Left kidney (tissue), 2 donors: Measurements from ENCODE around the gene KCNH6. TPM values are rescaled to one million over a fixed set of nuclear protein-coding genes. Genes with fewer than 3 reads are reported as not detected.

Experiments used
- DNase-seq: peaks from one replicate; pipeline ENCODE4 v3.0.0-alpha.2; 2013
- polyA plus RNA-seq: library from polyadenylated mRNA; unstranded; fragments of 120-200 nt; gene quantifications from one replicate; pipeline ENCODE4 v1.2.1, GENCODE V29; 2013; ENCODE audit not compliant: insufficient read length

Gene KCNH6
- polyA plus RNA-seq, 1 donor: 2.2 TPM

- no peak for DNase-seq
These were observed 10.8 kb upstream of the KCNH6 start for GRCh38 chr17:63512388-63512787.

- DNase-seq: no peak
These were observed 10.1 kb upstream of the KCNH6 start for GRCh38 chr17:63512896-63513644.

DNA sequence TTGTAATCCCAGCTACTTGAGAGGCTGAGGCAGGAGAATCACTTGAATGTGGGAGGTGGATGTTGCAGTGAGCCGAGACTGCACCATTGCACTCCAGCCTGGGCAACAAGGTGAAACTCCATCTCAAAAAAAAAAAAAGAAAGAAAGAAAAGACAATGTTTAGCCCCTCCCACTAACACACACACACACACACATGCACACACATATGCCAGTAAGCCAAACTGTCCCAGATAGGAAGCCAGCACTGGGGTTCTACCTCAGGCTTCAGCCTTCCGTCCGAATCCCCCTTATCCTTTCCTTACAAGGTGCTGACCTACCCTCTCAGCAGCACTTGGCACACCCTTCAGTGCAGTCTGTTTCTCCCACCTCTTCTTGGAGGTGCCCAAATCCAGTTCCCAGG, 8.7 kb upstream of the KCNH6 start:
- DNase-seq: no peak

DNA sequence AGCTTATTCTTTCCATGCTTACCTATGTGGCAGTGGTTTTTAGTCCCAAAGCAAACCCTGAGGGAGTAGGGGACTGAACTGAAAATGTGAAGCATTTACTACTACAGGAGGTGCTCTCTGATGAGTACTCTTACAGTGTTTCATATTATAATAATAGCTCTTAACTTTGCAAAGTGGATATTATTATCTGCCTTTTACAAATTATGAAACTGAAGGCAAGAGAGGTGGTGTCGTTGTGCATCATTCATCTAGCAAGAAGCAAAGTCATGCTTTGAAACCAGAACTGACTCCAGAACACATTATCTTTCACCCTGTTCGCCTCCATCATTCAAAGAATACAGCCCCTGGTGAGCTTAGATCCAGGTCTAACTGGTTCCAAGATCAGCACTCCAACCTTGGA, 8.2 kb upstream of the KCNH6 start:
- no peak for DNase-seq

DNA sequence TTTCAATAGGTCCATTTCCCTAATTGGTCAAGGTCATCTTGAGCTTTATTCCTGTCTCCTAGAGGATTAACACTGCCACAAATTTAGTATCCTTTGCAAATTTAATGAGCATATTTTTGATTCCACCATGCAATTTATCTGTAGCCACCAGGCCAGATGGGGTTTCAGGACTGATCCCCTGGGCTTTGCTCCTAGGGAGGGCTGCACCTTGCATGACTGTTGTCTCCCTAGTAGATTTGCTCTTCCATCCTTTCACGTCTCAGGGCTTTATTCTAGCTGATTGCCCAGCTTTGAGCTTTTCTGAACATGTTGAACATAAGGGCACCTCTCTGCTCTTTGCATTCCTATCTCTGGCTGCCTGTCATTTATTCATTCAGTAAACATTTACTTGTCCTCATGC, 7.7 kb upstream of the KCNH6 start:
- no peak for DNase-seq

DNA sequence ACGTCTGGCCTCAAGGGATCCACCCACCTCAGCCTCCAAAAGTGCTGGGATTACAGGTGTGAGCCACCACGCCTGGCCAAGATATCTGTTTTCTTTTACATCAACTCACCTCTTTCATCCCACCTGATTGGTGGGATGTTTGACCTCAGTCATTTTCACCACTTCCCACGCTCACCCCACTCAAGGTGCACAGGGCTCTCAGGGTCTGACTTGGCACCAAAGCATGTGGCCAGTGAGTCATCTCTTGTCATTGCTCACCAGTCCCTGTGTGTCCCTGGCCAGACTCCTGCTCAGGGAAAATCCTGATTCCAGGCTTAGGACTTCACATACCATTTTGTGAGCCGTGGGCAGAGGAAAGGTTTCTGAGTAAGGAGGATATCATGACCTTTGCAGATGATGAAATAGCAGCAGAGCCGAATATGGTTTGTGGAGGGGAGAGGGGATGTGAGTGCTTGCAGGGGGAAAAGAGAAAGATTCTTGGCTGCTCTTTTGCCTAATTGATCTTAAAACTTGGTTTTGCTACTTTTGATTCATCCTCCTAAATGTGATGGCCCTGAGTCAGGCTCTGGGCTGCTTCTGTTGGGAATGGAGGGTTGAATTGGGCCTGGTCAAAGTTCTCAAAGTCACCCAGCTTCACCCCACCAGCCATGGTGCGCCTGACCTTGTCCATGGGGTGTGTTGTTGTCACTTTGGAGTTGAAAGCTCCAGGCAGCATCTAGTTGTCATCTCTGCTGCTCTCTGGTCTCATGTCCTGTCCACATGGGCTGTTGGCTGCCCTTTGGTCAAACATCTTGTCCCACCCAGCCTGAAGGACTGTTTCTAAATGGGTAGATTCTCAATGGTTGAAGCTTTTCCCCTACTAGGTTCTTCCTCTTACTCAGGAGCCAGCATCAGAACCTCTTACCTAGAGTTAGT, 6.0 kb upstream of the KCNH6 start:
- DNase-seq: no peak

DNA sequence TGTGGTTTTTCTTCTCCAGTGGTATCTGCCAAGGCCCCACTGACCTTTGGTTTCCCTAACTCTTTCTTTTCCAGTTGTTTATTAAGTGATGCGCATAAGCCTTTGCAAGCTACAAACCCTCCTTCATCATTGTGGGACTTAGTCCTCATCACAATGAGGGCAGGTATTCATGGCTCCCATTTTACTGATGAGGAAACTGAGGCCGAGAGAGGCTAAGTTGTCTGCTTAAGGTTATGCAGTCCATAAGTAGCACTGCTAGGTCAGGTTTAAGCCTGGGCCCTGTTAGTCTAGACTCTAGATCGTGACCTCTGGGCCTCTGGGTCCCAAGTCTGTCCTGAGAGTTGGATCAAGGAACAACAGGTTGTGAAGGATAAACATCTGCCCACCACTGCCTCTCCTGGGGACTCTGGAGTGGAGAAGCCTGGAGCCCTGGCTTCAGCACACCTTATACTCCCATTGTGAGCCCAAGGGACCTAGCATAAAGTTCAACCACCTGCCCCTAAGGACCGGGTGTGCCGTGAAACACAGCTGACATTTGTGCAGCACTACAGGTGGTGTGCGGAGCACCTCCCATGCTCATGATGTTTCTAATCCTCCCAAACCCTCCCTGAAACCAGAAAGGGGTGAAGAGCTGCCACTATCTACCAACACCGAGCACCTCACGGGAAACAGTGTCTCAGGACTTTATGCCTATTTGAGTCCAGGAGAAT, 5.2 kb upstream of the KCNH6 start:
- no peak for DNase-seq

DNA sequence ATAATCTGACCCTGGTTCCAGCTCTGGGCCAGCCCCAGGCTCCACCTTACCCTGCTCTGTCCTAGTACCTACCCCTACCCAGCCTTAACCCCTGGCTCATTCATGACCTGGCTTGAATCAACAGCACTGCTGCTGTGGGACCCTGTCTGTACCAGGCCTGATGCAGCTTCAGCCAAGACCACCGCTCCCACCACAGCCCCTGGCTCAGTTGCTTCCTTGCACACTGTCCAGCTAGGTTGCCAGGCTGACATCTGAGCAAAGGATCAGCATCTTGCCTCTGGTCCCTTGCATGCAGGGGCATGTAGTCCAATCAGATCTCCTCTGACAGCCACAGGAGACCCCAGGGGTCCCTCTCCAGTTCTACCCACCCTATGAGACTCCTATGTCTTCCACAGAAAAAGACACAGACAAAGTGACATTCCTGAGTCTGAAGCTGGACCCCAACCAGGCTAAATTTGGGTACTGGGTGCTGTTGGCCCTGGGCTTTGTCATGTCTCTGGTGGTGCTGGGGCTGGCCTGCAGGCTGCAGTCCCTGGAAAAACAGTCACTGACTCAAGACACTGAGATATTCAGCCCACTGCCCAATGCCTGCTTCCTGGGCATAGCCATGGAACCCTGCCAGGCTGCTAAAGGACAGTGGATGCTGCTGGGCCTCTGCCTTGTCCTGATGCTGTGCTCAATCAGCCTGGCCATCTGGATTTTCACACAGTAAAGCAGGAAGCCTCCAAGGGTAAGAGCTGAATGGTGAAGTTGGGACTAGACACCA, 3.9 kb upstream of the KCNH6 start:
- no peak for DNase-seq

GRCh38 chr17:63519972-63520882, 2.9 kb upstream of the KCNH6 start:
- DNase-seq: no peak

DNA sequence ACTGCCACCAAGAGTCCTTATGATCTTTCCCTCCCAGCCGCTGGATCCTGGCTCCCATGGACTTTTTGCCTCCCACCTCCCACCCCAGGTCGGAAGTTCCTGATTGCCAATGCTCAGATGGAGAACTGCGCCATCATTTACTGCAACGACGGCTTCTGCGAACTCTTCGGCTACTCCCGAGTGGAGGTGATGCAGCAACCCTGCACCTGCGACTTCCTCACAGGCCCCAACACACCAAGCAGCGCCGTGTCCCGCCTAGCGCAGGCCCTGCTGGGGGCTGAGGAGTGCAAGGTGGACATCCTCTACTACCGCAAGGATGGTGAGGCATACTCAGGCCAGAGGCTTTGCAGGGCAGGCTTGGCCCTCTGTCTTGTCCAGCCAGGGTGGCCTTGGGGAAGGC, 893 bp downstream of the KCNH6 start:
- no peak for DNase-seq

GRCh38 chr17:63525190-63525946, 2.2 kb downstream of the KCNH6 start:
- DNase-seq: no peak

- no peak for DNase-seq
These were observed 3.7 kb downstream of the KCNH6 start for GRCh38 chr17:63526861-63527260.

DNA sequence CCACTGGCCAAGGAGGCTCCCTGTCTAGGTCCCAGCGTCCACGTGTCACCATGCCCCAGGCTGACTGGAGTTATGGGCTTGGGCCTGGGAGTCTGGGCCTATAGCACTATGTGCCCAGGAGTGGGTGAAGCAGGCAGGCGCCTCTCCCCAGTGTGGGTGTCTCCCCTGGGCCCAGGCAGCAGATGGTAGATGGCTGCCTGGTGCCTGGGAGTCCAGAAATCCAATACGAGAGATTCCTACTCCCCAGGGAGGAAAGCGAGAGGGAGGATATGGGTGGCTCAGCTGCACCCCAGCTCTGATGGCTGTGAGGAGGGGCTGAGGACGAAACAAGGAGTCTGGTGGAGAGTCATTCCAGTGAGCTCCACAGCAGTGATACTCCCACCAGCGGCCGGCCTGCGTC, 5.0 kb downstream of the KCNH6 start:
- DNase-seq: no peak

DNA sequence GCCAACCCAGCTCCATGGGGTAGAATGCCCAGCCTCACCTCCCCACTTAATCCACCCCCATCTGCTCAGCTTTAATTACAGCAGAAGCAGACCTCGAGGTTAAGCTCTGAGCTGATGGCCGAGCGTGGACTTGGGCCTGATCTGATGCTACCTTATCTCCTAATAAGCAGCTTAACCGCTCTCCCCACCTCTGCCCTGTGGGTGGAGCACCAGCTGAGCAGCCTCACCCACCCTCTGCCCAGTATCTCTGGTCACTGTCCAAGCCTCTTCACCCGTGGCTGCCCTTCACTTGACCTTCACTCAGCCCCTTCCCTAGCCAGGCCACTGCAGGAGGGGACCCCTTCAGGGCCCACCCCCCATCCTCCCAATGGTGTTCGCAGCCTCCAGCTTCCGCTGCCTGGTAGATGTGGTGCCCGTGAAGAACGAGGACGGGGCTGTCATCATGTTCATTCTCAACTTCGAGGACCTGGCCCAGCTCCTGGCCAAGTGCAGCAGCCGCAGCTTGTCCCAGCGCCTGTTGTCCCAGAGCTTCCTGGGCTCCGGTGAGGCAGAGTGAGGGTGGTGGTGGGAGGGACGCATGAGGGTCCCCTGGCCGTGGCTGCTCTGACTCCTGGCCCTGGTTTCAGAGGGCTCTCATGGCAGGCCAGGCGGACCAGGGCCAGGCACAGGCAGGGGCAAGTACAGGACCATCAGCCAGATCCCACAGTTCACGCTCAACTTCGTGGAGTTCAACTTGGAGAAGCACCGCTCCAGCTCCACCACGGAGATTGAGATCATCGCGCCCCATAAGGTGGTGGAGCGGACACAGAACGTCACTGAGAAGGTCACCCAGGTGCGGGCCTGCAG, 6.8 kb downstream of the KCNH6 start:
- DNase-seq: no peak

DNA sequence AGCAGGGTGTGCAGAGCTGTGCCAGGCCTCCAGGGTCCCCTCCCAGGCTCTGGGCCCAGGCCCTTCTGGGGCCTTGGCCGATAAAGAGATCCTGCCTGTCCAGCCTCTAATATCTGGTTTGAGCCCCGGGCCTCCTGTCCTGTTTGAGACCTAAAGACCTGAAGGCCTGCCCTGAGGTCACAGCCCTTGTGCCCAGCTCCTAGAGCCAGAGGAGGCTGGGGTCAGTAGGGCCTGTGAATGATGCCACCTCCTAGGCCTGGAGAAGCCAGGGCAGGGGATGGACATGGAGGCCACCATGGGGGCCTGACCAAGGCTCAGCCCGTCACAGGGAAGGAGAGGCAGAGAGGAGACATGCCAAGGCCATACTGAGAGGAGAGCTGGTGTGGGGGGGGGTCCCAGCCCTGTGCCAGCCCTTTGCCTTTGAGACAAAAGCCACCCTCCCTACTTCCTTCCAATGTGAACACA, 7.4 kb downstream of the KCNH6 start:
- DNase-seq: no peak

DNA sequence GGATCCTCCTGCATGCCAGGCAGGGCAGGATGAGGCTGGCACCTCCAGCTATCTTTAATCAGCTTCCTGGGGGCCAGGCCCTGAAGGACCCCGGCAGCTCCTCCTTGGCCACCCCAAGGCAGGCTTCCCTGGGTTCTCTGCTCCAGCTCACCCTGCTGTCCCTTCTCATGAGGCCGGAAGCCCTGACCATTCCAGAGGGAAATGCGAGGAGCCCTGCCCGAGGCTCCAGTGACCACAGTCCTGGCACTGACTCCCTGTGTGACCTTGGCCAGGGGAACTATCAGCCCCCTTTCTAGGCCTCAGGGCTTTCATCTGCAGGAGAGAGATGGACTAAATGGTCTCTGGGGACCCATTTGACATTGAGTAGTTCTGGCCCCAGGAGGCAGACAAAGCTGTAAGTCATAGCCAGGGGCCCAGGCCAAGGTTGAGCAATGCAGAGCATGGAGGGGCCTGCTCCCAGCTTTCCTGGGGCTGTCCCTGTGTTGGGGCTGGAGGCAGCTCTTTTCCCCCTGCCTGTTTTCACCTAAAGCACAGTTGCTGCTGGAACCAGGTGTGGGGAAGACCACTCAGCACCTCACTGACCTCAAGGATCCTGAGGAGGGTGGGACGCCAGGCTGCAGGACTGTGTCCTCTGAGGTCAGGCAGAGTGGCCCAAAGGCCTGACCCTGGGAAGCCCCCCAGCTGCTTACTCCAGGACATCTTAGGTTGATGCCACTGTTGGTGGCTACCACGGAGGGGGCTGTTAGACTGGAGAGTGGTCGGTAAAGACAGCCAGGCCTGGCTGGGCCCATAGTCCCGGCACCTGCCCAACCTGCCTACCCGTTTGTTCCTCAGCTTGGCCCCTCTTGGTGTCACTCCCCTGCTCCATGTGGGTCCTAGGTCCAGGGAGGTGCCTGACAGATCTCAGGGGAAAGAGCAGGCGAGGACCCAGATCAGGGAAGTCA, 8.1 kb downstream of the KCNH6 start:
- DNase-seq: no peak

DNA sequence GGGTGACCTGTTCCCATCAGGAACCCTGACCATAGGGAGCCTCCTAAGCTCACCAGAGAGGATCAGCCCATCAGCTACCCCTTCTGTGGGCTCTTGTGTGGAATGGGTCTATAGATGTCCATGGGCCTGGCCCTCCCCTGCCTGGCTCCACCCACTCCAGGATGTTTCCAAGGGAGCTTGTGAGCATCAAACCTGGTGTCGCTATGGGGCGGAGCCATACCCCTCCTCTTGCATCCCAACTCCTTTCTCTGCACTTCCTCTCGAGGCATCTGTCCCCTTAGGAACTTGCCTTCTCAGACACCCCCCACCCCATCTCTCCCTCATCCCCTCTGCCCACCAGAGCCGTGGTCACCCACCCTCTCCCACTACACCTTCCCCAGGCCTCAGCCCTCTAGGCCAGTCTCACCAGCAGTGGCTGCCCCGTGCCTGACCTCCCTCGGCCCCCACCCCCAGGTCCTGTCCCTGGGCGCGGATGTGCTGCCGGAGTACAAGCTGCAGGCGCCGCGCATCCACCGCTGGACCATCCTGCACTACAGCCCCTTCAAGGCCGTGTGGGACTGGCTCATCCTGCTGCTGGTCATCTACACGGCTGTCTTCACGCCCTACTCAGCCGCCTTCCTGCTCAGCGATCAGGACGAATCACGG, 10.4 kb downstream of the KCNH6 start:
- no peak for DNase-seq
